VCaP (cell line): Measurements from ENCODE around the gene NDUFA13.

ENCODE experiments used
- H3K27ac ChIP-seq: fragments of 450-650 bp; 2 replicates; pipeline ENCODE4 v1.5.1; 2017
- TF ChIP-seq, protein P1 (sequence below): fragments of 450-650 bp; conservative IDR thresholded peaks from 2 replicates; pipeline ENCODE4 v1.5.1; 2017; ENCODE audit warnings: mild to moderate bottlenecking, moderate library complexity

Gene NDUFA13

DNA sequence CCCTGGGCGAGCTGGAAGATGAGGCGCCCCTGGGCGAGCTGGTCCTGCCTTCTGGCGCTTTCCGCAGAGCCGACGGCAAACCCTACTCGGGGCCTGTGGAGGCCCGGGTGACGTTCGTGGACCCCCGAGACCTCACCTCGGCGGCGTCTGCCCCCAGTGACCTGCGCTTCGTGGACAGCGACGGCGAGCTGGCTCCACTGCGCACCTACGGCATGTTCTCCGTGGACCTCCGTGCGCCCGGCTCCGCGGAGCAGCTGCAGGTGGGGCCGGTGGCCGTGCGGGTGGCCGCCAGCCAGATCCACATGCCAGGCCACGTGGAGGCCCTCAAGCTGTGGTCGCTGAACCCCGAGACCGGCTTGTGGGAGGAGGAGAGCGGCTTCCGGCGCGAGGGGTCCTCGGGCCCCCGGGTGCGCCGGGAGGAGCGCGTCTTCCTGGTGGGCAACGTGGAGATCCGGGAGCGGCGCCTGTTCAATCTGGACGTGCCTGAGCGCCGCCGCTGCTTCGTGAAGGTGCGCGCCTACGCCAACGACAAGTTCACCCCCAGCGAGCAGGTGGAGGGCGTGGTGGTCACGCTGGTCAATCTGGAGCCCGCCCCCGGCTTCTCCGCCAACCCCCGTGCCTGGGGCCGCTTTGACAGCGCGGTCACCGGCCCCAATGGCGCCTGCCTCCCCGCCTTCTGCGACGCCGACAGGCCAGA, 28.4 kb downstream of the NDUFA13 start:
- H3K27ac ChIP-seq, result no peak overlapping the region
- TF ChIP-seq, protein P1, sequence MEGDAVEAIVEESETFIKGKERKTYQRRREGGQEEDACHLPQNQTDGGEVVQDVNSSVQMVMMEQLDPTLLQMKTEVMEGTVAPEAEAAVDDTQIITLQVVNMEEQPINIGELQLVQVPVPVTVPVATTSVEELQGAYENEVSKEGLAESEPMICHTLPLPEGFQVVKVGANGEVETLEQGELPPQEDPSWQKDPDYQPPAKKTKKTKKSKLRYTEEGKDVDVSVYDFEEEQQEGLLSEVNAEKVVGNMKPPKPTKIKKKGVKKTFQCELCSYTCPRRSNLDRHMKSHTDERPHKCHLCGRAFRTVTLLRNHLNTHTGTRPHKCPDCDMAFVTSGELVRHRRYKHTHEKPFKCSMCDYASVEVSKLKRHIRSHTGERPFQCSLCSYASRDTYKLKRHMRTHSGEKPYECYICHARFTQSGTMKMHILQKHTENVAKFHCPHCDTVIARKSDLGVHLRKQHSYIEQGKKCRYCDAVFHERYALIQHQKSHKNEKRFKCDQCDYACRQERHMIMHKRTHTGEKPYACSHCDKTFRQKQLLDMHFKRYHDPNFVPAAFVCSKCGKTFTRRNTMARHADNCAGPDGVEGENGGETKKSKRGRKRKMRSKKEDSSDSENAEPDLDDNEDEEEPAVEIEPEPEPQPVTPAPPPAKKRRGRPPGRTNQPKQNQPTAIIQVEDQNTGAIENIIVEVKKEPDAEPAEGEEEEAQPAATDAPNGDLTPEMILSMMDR, result no peak

DNA sequence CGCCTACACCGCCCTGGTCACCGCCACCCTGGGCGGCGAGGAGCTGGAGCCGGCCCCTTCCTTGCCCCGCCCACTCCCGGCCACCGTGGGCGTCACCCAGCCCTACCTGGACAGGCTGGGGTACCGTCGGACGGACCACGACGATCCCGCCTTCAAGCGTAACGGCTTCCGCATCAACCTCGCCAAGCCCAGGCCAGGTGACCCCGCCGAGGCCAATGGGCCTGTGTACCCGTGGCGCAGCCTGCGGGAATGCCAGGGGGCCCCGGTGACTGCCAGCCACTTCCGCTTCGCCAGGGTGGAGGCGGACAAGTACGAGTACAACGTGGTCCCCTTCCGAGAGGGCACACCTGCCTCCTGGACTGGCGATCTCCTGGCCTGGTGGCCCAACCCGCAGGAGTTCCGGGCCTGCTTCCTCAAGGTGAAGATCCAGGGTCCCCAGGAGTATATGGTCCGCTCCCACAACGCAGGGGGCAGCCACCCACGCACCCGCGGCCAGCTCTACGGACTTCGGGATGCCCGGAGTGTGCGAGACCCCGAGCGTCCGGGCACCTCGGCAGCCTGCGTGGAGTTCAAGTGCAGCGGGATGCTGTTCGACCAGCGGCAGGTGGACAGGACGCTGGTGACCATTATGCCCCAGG, 29.0 kb downstream of the NDUFA13 start:
- TF ChIP-seq, protein P1, result no peak
- H3K27ac ChIP-seq, result no peak overlapping the region

DNA sequence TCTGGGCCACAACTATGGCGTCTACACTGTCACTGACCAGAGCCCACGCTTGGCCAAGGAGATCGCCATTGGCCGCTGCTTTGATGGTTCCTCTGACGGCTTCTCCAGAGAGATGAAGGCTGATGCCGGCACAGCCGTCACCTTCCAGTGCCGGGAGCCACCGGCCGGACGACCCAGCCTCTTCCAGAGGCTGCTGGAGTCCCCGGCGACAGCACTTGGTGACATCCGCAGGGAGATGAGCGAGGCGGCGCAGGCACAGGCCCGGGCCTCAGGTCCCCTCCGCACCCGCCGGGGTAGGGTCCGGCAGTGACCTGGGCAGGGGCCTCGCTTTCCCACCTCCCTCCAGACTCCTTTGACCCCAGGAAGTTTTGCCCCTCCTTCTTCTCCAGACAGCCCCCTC, 29.7 kb downstream of the NDUFA13 start:
- TF ChIP-seq, protein P1, result no peak
- H3K27ac ChIP-seq, result no peak overlapping the region

DNA sequence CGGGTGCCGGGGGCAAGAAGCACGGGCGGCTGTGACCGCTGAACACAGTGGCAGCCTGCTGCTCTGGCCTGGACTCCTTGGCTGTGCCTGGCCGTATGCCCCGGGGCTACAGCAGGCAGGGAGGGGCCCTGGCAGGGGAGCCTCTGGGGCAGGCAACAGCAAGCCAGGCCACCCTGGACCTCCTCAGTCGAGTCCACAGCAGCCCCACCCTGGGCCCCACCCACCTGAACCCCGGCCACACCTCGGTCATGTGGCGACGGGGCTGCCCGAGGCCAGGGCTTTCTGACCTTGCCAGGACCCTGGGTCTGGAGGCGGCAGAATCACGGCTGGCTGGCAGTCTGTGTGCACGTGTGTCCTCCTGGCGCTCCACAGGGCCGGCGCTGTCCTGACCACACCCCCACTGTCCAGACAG, 30.7 kb downstream of the NDUFA13 start:
- TF ChIP-seq, protein P1, result no peak

DNA sequence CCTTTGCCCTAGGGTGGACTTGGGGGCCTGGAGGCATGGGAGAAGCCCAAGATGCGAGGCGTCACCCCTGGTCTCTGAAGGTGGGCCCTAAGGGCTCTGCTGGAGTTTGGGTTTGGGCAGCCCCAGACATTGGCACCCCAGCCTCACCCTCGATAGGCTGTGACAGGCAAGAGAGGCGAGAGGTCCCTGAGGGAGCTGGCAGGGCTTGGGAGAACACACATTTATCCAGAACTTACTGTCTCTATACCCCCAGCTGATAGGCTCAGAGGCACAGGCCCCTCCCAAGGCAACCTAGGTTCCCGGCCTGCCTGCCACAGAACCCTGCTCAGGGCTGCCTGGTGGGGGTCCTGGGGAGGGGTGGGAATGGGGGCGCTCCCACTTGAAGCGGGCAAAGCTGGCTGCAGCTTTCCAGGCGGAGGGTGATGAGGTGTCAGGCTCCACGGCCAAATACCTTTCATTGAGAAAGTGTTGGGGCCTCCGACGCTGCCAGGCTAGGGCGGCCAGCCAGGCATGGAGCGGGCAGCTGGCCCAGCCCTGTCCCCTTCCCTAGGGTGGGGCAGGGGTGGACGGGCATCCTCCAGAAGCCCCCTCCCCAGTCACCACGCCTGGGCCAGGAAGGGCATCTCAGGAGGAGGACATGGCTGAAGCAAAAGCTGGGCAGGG, 31.8 kb downstream of the NDUFA13 start:
- TF ChIP-seq, protein P1, result no peak
- no peak overlapping the region for H3K27ac ChIP-seq

More for the DNA sequence above, 30.7 kb downstream of the NDUFA13 start:
- H3K27ac ChIP-seq, result no peak overlapping the region

DNA sequence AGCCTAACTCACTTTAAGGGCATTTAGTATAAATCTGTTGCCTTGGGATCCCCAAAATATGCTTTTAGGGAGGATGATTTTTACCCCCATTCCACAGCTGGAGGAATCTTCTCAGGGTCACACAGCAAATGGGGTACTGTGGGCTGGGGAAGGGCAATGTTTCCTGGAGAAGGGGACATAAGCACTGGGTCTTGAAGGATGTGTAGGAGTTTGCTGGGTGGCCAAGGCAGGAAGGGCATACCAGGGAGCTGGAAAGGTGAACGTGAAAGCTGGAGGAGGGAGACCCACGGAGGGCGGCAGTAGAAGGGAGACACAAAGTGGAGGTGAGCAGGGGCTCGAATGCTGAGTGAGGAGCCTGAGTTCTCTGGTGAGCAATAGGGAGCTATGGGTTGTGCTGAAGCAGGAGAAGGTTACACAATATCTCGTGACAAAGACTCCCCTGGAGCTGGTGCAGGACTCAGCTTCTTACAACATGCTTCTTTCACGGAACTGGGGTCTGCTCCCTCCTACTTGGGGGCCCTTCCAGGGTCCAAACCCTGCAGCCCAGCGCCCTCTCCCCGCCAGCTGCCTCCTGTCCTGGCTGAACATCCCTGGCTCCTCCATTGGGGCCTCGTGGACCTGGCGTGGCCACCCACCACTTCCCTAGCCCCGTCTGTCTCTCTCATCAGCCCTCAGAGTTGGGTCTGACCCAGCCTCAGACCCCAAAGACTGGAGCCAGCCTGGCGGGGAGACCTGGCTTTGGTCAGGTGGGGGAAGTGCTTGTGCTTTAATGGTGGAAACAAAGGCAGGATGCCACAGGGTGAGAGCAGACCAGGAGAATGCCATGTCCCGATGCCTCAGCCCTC, 33.1 kb downstream of the NDUFA13 start:
- H3K27ac ChIP-seq, result no peak overlapping the region
- TF ChIP-seq, protein P1, result no peak
